SK-N-SH (cell line): Measurements from ENCODE around the gene NPC1L1. TPM values are rescaled to one million over a fixed set of nuclear protein-coding genes. Genes with fewer than 3 reads are reported as not detected.

Source experiments
- CTCF ChIA-PET: fragments of 300-600, 350-600 bp; formaldehyde crosslinking; extraction: SDS; loops from one replicate; lab custom pipeline; 2021; lab: Yijun Ruan, JAX
- POLR2A ChIA-PET: fragments of 350-600 bp; sonication (Branson Sonifier 250); formaldehyde crosslinking; extraction: SDS; loops from one replicate; lab custom pipeline; 2020; ENCODE audit warnings: antibody characterized with exemption, inconsistent platforms; lab: Yijun Ruan, JAX
- DNase-seq: peaks from one replicate; pipeline ENCODE4 v3.0.0; 2012
- H2AFZ ChIP-seq: fragments of 200-600 bp; sonication (generic); 2 replicates; pipeline ENCODE4 v1.8.1; 2016; ENCODE audit warnings: antibody characterized with exemption, mild to moderate bottlenecking, low read depth
- H3F3A ChIP-seq: fragments of 200-600 bp; sonication (generic); replicated peaks from 2 replicates; pipeline ENCODE3; 2016; ENCODE audit warnings: antibody characterized with exemption, mild to moderate bottlenecking; ENCODE audit not compliant: insufficient read depth
- H3K27ac ChIP-seq, 2 experiments: fragments of 200-500 bp in 1 of 2; fragments of 200-600 bp in 1 of 2; sonication (Bioruptor generic) in 1 of 2; sonication (generic), shearing (Covaris generic) in 1 of 2; 2 replicates each; pipeline versions ENCODE4 v1.5.1 to v1.6.1; 2014 to 2016; ENCODE audit warnings: low read depth in 2 of 2, inconsistent platforms in 1 of 2, low read length in 1 of 2, mild to moderate bottlenecking in 1 of 2, mixed read lengths in 1 of 2
- H3K27me3 ChIP-seq: fragments of 200-600 bp; sonication (generic), shearing (Covaris generic); 2 replicates; pipeline ENCODE4 v1.6.1; 2016; ENCODE audit warnings: mixed run types; ENCODE audit not compliant: insufficient read depth
- H3K36me3 ChIP-seq, 2 experiments: fragments of 200-500 bp in 1 of 2; fragments of 200-600 bp in 1 of 2; sonication (Bioruptor generic) in 1 of 2; sonication (generic) in 1 of 2; replicated peaks in 1 of 2; 2 replicates each; pipeline versions ENCODE3 to v1.5.1; 2014 to 2016; ENCODE audit warnings: low read length in 1 of 2, mild to moderate bottlenecking in 1 of 2; ENCODE audit not compliant: insufficient read depth in 2 of 2, control insufficient read depth in 1 of 2
- H3K4me1 ChIP-seq, 2 experiments: fragments of 200-500 bp in 1 of 2; fragments of 200-600 bp in 1 of 2; sonication (Bioruptor generic) in 1 of 2; sonication (generic), shearing (Covaris generic) in 1 of 2; 2 replicates each; pipeline versions ENCODE4 v1.5.1 to v1.6.1; 2014 to 2016; ENCODE audit warnings: low read depth in 1 of 2, low read length in 1 of 2, mixed run types in 1 of 2; ENCODE audit not compliant: insufficient read depth in 2 of 2, control insufficient read depth in 1 of 2
- H3K4me2 ChIP-seq: fragments of 200-600 bp; sonication (generic), shearing (Covaris generic); 2 replicates; pipeline ENCODE4 v1.6.1; 2017; ENCODE audit warnings: mixed run types
- H3K4me3 ChIP-seq, 2 experiments: fragments of 200-500 bp in 1 of 2; fragments of 200-600 bp in 1 of 2; sonication (Bioruptor generic) in 1 of 2; sonication (generic), shearing (Covaris generic) in 1 of 2; 2 replicates each; pipeline versions ENCODE4 v1.5.1 to v1.8.1; 2014 to 2016; ENCODE audit warnings: low read depth in 2 of 2, inconsistent platforms in 1 of 2, low read length in 1 of 2, mild to moderate bottlenecking in 1 of 2, mixed read lengths in 1 of 2, moderate library complexity in 1 of 2
- H3K79me2 ChIP-seq: fragments of 200-600 bp; sonication (generic); 2 replicates; pipeline ENCODE4 v1.8.1; 2017; ENCODE audit warnings: mild to moderate bottlenecking; ENCODE audit not compliant: insufficient read depth
- H3K9ac ChIP-seq: fragments of 200-600 bp; sonication (generic); 2 replicates; pipeline ENCODE4 v1.6.1; 2017; ENCODE audit warnings: mixed run types
- H3K9me2 ChIP-seq: fragments of 200-600 bp; sonication (generic); 2 replicates; pipeline ENCODE4 v1.6.1; 2017; ENCODE audit warnings: mixed run types
- H3K9me3 ChIP-seq: fragments of 200-600 bp; sonication (generic); 2 replicates; pipeline ENCODE4 v1.6.1; 2017; ENCODE audit warnings: mixed run types, mild to moderate bottlenecking, moderate library complexity
- H4K20me1 ChIP-seq: fragments of 200-600 bp; sonication (generic); 2 replicates; pipeline ENCODE4 v1.6.1; 2017; ENCODE audit warnings: mild to moderate bottlenecking, mixed run types; ENCODE audit not compliant: insufficient read depth
- CHD2 ChIP-seq: fragments of 150-350 bp; IDR thresholded peaks from 2 replicates; pipeline ENCODE4 v1.6.1; 2018; ENCODE audit warnings: low read length; ENCODE audit not compliant: partially characterized antibody
- FOSL2 ChIP-seq: IDR thresholded peaks from 2 replicates; pipeline ENCODE4 v1.4.0; 2012; ENCODE audit warnings: low read depth, mild to moderate bottlenecking, moderate library complexity, borderline replicate concordance
- GABPA ChIP-seq: IDR thresholded peaks from 2 replicates; pipeline ENCODE4 v1.4.0; 2012; ENCODE audit warnings: low read depth, mild to moderate bottlenecking
- GATA2 ChIP-seq: sonication (generic); formaldehyde crosslinking; IDR thresholded peaks from 2 replicates; pipeline ENCODE4 v1.5.0; 2020; ENCODE audit warnings: mild to moderate bottlenecking, missing genetic modification reagents
- MAX ChIP-seq: IDR thresholded peaks from 2 replicates; pipeline ENCODE4 v1.4.0; 2012; ENCODE audit warnings: low read depth
- MEF2A ChIP-seq: IDR thresholded peaks from 2 replicates; pipeline ENCODE4 v1.4.0; 2012; ENCODE audit warnings: low read depth, borderline replicate concordance
- MXI1 ChIP-seq: IDR thresholded peaks from 2 replicates; pipeline ENCODE4 v1.6.1; 2012; ENCODE audit warnings: mild to moderate bottlenecking, low read depth, low read length, improper control_type of control experiment
- NFIC ChIP-seq: IDR thresholded peaks from 2 replicates; pipeline ENCODE4 v1.4.0; 2012; ENCODE audit warnings: borderline replicate concordance
- NRF1 ChIP-seq: IDR thresholded peaks from 2 replicates; pipeline ENCODE4 v1.6.1; 2012; ENCODE audit warnings: low read depth, mild to moderate bottlenecking, low read length
- RAD21 ChIP-seq: IDR thresholded peaks from 2 replicates; pipeline ENCODE4 v1.6.1; 2012; ENCODE audit warnings: mild to moderate bottlenecking, low read length
- RFX5 ChIP-seq: IDR thresholded peaks from 2 replicates; pipeline ENCODE4 v1.6.1; 2012; ENCODE audit warnings: mild to moderate bottlenecking, improper control_type of control experiment, low read length
- RXRA ChIP-seq: IDR thresholded peaks from 2 replicates; pipeline ENCODE4 v1.4.0; 2012; ENCODE audit warnings: low read depth, mild to moderate bottlenecking, borderline replicate concordance
- SIN3A ChIP-seq: IDR thresholded peaks from 2 replicates; pipeline ENCODE4 v1.6.1; 2012; ENCODE audit warnings: low read depth, mild to moderate bottlenecking, low read length, moderate library complexity, borderline replicate concordance
- SMC3 ChIP-seq: IDR thresholded peaks from 2 replicates; pipeline ENCODE4 v1.6.1; 2012; ENCODE audit warnings: low read depth, low read length, improper control_type of control experiment
- TAF1 ChIP-seq: IDR thresholded peaks from 2 replicates; pipeline ENCODE4 v1.6.1; 2012; ENCODE audit warnings: low read depth, mild to moderate bottlenecking, low read length, moderate library complexity, borderline replicate concordance
- TCF12 ChIP-seq: IDR thresholded peaks from 2 replicates; pipeline ENCODE4 v1.4.0; 2012
- TEAD4 ChIP-seq: IDR thresholded peaks from 2 replicates; pipeline ENCODE4 v1.4.0; 2012; ENCODE audit warnings: mild to moderate bottlenecking, borderline replicate concordance; ENCODE audit not compliant: insufficient read depth
- YY1 ChIP-seq: IDR thresholded peaks from 2 replicates; pipeline ENCODE4 v1.4.0; 2012; ENCODE audit warnings: low read depth, mild to moderate bottlenecking
- WGBS: methylation state at CpG from one replicate; pipeline ENCODE4 v1.1.6; 2017; ENCODE audit warnings: low lambda C conversion rate; 5-methylcytosine and 5-hydroxymethylcytosine counted together
- polyA plus RNA-seq, 3 experiments: library from polyadenylated mRNA; depleted of rRNA; stranded (reverse); fragments of >200 nt; gene quantifications; 2 replicates each; pipeline ENCODE4 v1.2.3, GENCODE V29; 2012
- TF ChIP-seq, protein P1 (sequence below): fragments of 150-350 bp; IDR thresholded peaks from 2 replicates; pipeline ENCODE4 v1.6.1; 2016; ENCODE audit warnings: mild to moderate bottlenecking, low read depth, low read length
- TF ChIP-seq, protein P2 (sequence below): fragments of 200-600 bp; sonication (generic); IDR thresholded peaks from 2 replicates; pipeline ENCODE4 v1.6.1; 2017; ENCODE audit warnings: antibody characterized with exemption, mild to moderate bottlenecking, moderate library complexity
- TF ChIP-seq, protein P3 (sequence below): IDR thresholded peaks from 2 replicates; pipeline ENCODE4 v1.6.1; 2012; ENCODE audit warnings: mild to moderate bottlenecking, low read depth, low read length, moderate library complexity
- TF ChIP-seq, protein P4 (sequence below): IDR thresholded peaks from 2 replicates; pipeline ENCODE4; 2012

Gene NPC1L1
- polyA plus RNA-seq, 1 of the 3 experiments (the other 2 are of a cell fraction): not detected

DNA sequence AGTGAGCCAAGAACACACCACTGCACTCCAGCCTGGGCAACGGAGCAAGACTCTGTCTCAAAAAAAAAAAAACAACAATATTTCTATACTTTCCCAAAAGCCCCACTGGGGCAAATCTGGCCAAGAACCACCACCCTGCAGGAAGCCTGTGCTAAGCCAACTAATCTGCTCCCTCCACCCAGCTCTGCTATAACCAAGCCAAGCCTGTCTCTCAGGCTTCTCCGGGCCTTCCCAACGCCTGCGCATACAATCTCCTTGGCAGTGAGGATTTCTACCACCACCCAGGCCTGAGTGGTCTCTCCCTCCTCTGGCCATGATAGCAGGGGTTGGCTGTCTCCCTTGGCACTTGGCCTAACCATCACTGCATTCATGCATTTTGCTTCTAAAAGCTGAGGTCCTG is 18.4 kb upstream of the NPC1L1 start (continued):
- TF ChIP-seq, protein P1, sequence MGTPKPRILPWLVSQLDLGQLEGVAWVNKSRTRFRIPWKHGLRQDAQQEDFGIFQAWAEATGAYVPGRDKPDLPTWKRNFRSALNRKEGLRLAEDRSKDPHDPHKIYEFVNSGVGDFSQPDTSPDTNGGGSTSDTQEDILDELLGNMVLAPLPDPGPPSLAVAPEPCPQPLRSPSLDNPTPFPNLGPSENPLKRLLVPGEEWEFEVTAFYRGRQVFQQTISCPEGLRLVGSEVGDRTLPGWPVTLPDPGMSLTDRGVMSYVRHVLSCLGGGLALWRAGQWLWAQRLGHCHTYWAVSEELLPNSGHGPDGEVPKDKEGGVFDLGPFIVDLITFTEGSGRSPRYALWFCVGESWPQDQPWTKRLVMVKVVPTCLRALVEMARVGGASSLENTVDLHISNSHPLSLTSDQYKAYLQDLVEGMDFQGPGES: no peak
- TF ChIP-seq NRF1 (no peak), SIN3A (no peak), RFX5 (no peak), RXRA (no peak), MXI1 (no peak), TCF12 (no peak), NFIC (no peak), TAF1 (no peak), RAD21 (no peak)
- TF ChIP-seq, protein P2, sequence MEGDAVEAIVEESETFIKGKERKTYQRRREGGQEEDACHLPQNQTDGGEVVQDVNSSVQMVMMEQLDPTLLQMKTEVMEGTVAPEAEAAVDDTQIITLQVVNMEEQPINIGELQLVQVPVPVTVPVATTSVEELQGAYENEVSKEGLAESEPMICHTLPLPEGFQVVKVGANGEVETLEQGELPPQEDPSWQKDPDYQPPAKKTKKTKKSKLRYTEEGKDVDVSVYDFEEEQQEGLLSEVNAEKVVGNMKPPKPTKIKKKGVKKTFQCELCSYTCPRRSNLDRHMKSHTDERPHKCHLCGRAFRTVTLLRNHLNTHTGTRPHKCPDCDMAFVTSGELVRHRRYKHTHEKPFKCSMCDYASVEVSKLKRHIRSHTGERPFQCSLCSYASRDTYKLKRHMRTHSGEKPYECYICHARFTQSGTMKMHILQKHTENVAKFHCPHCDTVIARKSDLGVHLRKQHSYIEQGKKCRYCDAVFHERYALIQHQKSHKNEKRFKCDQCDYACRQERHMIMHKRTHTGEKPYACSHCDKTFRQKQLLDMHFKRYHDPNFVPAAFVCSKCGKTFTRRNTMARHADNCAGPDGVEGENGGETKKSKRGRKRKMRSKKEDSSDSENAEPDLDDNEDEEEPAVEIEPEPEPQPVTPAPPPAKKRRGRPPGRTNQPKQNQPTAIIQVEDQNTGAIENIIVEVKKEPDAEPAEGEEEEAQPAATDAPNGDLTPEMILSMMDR: no peak
- TF ChIP-seq, protein P3, sequence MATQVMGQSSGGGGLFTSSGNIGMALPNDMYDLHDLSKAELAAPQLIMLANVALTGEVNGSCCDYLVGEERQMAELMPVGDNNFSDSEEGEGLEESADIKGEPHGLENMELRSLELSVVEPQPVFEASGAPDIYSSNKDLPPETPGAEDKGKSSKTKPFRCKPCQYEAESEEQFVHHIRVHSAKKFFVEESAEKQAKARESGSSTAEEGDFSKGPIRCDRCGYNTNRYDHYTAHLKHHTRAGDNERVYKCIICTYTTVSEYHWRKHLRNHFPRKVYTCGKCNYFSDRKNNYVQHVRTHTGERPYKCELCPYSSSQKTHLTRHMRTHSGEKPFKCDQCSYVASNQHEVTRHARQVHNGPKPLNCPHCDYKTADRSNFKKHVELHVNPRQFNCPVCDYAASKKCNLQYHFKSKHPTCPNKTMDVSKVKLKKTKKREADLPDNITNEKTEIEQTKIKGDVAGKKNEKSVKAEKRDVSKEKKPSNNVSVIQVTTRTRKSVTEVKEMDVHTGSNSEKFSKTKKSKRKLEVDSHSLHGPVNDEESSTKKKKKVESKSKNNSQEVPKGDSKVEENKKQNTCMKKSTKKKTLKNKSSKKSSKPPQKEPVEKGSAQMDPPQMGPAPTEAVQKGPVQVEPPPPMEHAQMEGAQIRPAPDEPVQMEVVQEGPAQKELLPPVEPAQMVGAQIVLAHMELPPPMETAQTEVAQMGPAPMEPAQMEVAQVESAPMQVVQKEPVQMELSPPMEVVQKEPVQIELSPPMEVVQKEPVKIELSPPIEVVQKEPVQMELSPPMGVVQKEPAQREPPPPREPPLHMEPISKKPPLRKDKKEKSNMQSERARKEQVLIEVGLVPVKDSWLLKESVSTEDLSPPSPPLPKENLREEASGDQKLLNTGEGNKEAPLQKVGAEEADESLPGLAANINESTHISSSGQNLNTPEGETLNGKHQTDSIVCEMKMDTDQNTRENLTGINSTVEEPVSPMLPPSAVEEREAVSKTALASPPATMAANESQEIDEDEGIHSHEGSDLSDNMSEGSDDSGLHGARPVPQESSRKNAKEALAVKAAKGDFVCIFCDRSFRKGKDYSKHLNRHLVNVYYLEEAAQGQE: no peak

DNA sequence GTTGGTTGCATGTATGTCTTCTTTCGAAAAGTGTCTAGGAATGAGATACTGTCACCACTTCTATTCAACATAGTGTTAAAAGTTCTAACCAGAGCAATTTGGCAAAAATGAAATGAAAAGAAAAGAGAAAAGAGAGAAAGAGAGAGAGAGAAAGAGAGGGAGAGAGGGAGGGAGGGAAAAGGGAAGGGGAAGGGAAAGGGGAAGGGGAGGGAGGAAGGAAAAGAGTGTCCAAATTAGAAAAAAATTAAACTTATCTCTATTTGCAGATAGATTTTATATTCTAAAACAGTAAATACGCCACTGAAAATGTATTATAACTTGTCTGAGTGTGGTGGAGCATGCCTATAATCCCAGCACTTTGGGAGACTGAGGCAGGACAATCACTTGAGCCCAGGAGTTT is 16.4 kb upstream of the NPC1L1 start:
- H3F3A ChIP-seq: peaks cover 2% of the 10 kb centered on the region
- no peak overlapping the region for H3K4me2 ChIP-seq
- H4K20me1 ChIP-seq: no peaks in the 10 kb centered on the region
- H3K79me2 ChIP-seq: no peaks in the 10 kb centered on the region
- H3K27ac ChIP-seq: no peak overlapping the region
- H3K36me3 ChIP-seq: no peaks in the 10 kb centered on the region
- no peak for DNase-seq
- no peaks in the 10 kb centered on the region for H3K9me2 ChIP-seq
- peaks cover 4 to 5% of the 10 kb centered on the region in 2 experiments; a peak in 2 of 4 replicates for H3K4me1 ChIP-seq
- ChIA-PET POLR2A (no interaction called here), CTCF (interaction anchor here (2.1 kb wide), 1 partner anchor 8 kb away, joined by 11 read pairs; no protein-coding TSS in a partner anchor)
- WGBS: 63% methylated on average over 2 of the region's 2 CpGs
- no peak overlapping the region for H3K4me3 ChIP-seq
- H2AFZ ChIP-seq: no peak overlapping the region
- H3K9ac ChIP-seq: no peak overlapping the region
- peaks cover 6% of the 10 kb centered on the region; the same call in 1 of the 2 replicates for H3K27me3 ChIP-seq
- H3K9me3 ChIP-seq: no peaks in the 10 kb centered on the region
- TF ChIP-seq TEAD4 (no peak), RXRA (no peak), MAX (no peak), YY1 (no peak), SMC3 (no peak), GABPA (no peak), FOSL2 (no peak), CHD2 (no peak), MEF2A (no peak), RAD21 (no peak), GATA2 (CRISPR knock-in tag) (no peak)
- TF ChIP-seq, protein P4, sequence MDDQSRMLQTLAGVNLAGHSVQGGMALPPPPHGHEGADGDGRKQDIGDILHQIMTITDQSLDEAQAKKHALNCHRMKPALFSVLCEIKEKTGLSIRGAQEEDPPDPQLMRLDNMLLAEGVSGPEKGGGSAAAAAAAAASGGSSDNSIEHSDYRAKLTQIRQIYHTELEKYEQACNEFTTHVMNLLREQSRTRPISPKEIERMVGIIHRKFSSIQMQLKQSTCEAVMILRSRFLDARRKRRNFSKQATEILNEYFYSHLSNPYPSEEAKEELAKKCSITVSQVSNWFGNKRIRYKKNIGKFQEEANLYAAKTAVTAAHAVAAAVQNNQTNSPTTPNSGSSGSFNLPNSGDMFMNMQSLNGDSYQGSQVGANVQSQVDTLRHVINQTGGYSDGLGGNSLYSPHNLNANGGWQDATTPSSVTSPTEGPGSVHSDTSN: no peak
- TF ChIP-seq, protein P3: no peak
